Mesenchymal stem cell (in vitro differentiated cells and primary cell): ENCODE results near the gene INHBC.

Source experiments
- DNase-seq: peaks from one replicate; pipeline ENCODE4 v3.0.0-alpha.2; 2013
- H2AFZ ChIP-seq: one replicate; pipeline ENCODE4 v1.6.1; 2013; ENCODE audit warnings: low read depth, mild to moderate bottlenecking, control low read depth, inconsistent platforms, low read length, moderate library complexity
- H2AK5ac ChIP-seq: 2 replicates; pipeline ENCODE4 v1.6.1; 2013; ENCODE audit warnings: low read length, moderate library complexity, mild to moderate bottlenecking, inconsistent platforms; ENCODE audit not compliant: severe bottlenecking
- H2BK120ac ChIP-seq: one replicate; pipeline ENCODE4 v1.6.1; 2013; ENCODE audit warnings: low read depth, mild to moderate bottlenecking, inconsistent platforms, low read length, moderate library complexity
- H2BK12ac ChIP-seq, 2 experiments: one replicate each; pipeline ENCODE4 v1.6.1; 2013; ENCODE audit warnings: inconsistent platforms in 2 of 2, low read length in 2 of 2, mild to moderate bottlenecking in 2 of 2, moderate library complexity in 2 of 2, control low read depth in 1 of 2
- H2BK15ac ChIP-seq: one replicate; pipeline ENCODE4 v1.6.1; 2013; ENCODE audit warnings: mild to moderate bottlenecking, low read depth, inconsistent platforms; ENCODE audit not compliant: poor library complexity, severe bottlenecking
- H2BK5ac ChIP-seq: 2 replicates; pipeline ENCODE4 v1.6.1; 2013; ENCODE audit warnings: low read depth, mild to moderate bottlenecking, low read length, control low read depth, inconsistent platforms; ENCODE audit not compliant: poor library complexity, severe bottlenecking
- H3K14ac ChIP-seq, 2 experiments: one replicate each; pipeline ENCODE4 v1.6.1; 2013; ENCODE audit warnings: inconsistent platforms in 2 of 2, low read length in 2 of 2, control low read depth in 1 of 2, mild to moderate bottlenecking in 1 of 2, moderate library complexity in 1 of 2
- H3K18ac ChIP-seq, 2 experiments: one replicate each; pipeline ENCODE4 v1.6.1; 2013; ENCODE audit warnings: inconsistent platforms in 2 of 2, low read length in 2 of 2, control low read depth in 1 of 2, low read depth in 1 of 2, mild to moderate bottlenecking in 1 of 2
- H3K23ac ChIP-seq, 2 experiments: one replicate each; pipeline ENCODE4 v1.6.1; 2013; ENCODE audit warnings: inconsistent platforms in 2 of 2, low read length in 2 of 2, mild to moderate bottlenecking in 2 of 2, moderate library complexity in 2 of 2, control low read depth in 1 of 2
- H3K27ac ChIP-seq: 2 replicates; pipeline ENCODE4 v1.5.1; 2013; ENCODE audit warnings: mild to moderate bottlenecking, moderate library complexity, low read length, control low read depth, inconsistent platforms; ENCODE audit not compliant: poor library complexity, severe bottlenecking
- H3K27me3 ChIP-seq, 2 experiments: 2 replicates each; pipeline versions ENCODE4 v1.6.1 to v1.7.0; 2013; ENCODE audit warnings: low read length in 2 of 2, mild to moderate bottlenecking in 2 of 2, moderate library complexity in 2 of 2, control low read depth in 1 of 2, inconsistent platforms in 1 of 2; ENCODE audit not compliant: control insufficient read depth in 1 of 2, insufficient read depth in 1 of 2
- H3K36me3 ChIP-seq, 2 experiments: 2 replicates each; pipeline versions ENCODE4 v1.6.1 to v1.7.0; 2013; ENCODE audit warnings: low read length in 2 of 2, control low read depth in 1 of 2, inconsistent platforms in 1 of 2, low read depth in 1 of 2, mild to moderate bottlenecking in 1 of 2; ENCODE audit not compliant: insufficient read depth in 2 of 2, control insufficient read depth in 1 of 2
- H3K4ac ChIP-seq, 2 experiments: one replicate each; pipeline ENCODE4 v1.6.1; 2013; ENCODE audit warnings: inconsistent platforms in 2 of 2, low read length in 2 of 2, mild to moderate bottlenecking in 2 of 2, moderate library complexity in 2 of 2, control low read depth in 1 of 2, low read depth in 1 of 2
- H3K4me1 ChIP-seq: 2 replicates; pipeline ENCODE4 v1.6.1; 2013; ENCODE audit warnings: low read depth, low read length, control low read depth; ENCODE audit not compliant: control insufficient read depth, insufficient read depth
- H3K4me2 ChIP-seq: 2 replicates; pipeline ENCODE4 v1.6.1; 2013; ENCODE audit warnings: low read length, mild to moderate bottlenecking, inconsistent platforms; ENCODE audit not compliant: poor library complexity, severe bottlenecking
- H3K4me3 ChIP-seq, 2 experiments: 2 replicates each; pipeline versions ENCODE4 v1.5.1 to v1.7.0; 2013; ENCODE audit warnings: low read length in 2 of 2, mild to moderate bottlenecking in 2 of 2, control low read depth in 1 of 2, low read depth in 1 of 2; ENCODE audit not compliant: insufficient read depth in 1 of 2
- H3K79me1 ChIP-seq: replicated peaks from 2 replicates; pipeline ENCODE4 v1.6.1; 2013; ENCODE audit warnings: mild to moderate bottlenecking, control low read depth, low read length, inconsistent platforms; ENCODE audit not compliant: poor library complexity, severe bottlenecking
- H3K9ac ChIP-seq: 2 replicates; pipeline ENCODE4 v1.7.0; 2013; ENCODE audit warnings: mild to moderate bottlenecking, low read length, moderate library complexity
- H3K9me3 ChIP-seq: 2 replicates; pipeline ENCODE4 v1.7.0; 2013; ENCODE audit warnings: mild to moderate bottlenecking, low read length; ENCODE audit not compliant: control insufficient read depth
- H4K8ac ChIP-seq: one replicate; pipeline ENCODE4 v1.6.1; 2013; ENCODE audit warnings: inconsistent platforms, mild to moderate bottlenecking, low read length, moderate library complexity
- H4K91ac ChIP-seq: one replicate; pipeline ENCODE4 v1.6.1; 2013; ENCODE audit warnings: mild to moderate bottlenecking, low read length, inconsistent platforms
- WGBS: methylation state at CpG from one replicate; pipeline ENCODE4 v1.1.7; 2013; ENCODE audit warnings: mixed read lengths; 5-methylcytosine and 5-hydroxymethylcytosine counted together

The INHBC gene

DNA sequence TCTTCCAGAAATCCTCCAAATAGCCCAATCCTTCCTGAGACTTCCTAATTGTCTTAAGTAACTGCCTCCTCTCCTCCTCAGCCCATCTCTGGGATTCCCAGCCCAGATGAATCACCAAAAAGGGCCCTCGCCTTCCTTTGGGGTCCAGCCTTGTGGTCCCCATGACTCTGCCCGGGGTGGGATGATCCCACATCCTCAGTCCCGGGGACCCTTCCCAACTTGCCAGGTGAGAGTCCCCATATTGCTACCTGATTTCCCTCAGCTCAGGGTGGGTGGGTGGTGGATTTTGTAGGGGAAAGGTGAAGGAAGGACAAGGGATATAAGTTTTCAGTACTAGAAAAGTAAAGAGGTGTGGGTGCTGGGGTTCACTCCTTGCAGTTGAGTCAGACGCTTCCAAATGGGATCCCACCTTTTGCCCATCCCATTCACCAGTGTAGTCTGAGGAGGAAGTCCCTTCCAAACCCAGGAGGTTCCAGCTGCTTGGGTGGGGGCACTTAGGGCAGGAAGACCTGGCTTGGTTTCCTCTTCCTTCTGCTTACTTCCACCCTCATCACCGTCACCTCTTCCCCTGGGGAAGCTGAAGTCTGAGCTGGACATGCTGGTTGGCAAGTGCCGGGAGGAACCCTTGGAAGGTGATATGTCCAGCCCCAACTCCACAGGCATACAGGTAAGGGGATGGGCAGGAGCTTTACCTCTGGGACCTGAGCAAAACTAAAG is 30.6 kb downstream of the INHBC start:
- H3K9me3 ChIP-seq, result no peaks in the 10 kb centered on the region
- peaks cover 10% of the 10 kb centered on the region for H3K4me1 ChIP-seq
- no peak overlapping the region for H2BK12ac ChIP-seq
- no peak overlapping the region for H3K14ac ChIP-seq
- no peak overlapping the region for H3K27ac ChIP-seq
- no peak overlapping the region for H2BK5ac ChIP-seq
- H3K4me2 ChIP-seq, result no peak overlapping the region
- H3K36me3 ChIP-seq, result no peaks in the 10 kb centered on the region
- no peak overlapping the region for H2AFZ ChIP-seq
- no peak overlapping the region for H2AK5ac ChIP-seq
- no peak overlapping the region for H4K91ac ChIP-seq
- DNase-seq, result no peak
- peaks cover 2% of the 10 kb centered on the region for H3K79me1 ChIP-seq
- no peak overlapping the region for H2BK120ac ChIP-seq
- no peak overlapping the region for H4K8ac ChIP-seq
- no peak overlapping the region for H3K18ac ChIP-seq
- no peak overlapping the region for H3K9ac ChIP-seq
- no peak overlapping the region for H3K23ac ChIP-seq
- H3K4me3 ChIP-seq, result no peak overlapping the region
- no peak overlapping the region for H3K4ac ChIP-seq
- WGBS, result 92% methylated on average over 6 of the region's 6 CpGs
- peaks cover 43 to 76% of the 10 kb centered on the region in 2 experiments for H3K27me3 ChIP-seq
- H2BK15ac ChIP-seq, result no peak overlapping the region

DNA sequence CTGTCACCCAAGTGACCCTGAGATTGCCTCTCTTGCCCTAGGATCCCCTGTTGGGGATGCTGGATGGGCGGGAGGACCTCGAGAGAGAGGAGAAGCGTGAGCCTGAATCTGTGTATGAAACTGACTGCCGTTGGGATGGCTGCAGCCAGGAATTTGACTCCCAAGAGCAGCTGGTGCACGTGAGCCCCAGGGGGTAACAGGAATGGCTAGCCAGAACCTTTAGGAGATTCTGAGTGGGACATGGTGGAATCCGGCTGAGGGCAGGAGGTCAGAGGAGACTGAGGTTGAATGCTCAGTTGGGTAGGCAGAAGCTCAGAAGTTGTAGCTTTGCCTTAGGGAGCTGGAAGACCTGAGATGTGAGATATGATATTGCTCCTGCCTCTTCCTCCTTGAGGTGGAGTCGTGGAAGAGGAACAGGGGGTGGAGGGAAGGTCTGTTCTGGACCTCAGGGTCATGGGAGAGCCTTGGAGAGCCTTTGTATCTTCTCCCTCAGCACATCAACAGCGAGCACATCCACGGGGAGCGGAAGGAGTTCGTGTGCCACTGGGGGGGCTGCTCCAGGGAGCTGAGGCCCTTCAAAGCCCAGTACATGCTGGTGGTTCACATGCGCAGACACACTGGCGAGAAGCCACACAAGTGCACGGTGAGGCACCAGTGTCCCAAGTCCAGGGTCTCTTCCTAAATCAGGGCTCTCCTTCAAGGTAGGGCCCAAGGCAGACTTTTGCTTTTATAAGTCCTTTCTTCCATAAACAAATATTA is 31.3 kb downstream of the INHBC start:
- H3K79me1 ChIP-seq, result peaks cover 2% of the 10 kb centered on the region
- H3K27ac ChIP-seq, result no peak overlapping the region
- H3K27me3 ChIP-seq, result peaks cover 51 to 76% of the 10 kb centered on the region in 2 experiments
- H3K36me3 ChIP-seq, result no peaks in the 10 kb centered on the region
- no peak overlapping the region for H3K9ac ChIP-seq
- no peaks in the 10 kb centered on the region for H3K9me3 ChIP-seq
- H2AK5ac ChIP-seq, result no peak overlapping the region
- no peak overlapping the region for H3K4me2 ChIP-seq
- no peak for DNase-seq
- H2BK5ac ChIP-seq, result no peak overlapping the region
- H3K4ac ChIP-seq, result no peak overlapping the region
- H4K91ac ChIP-seq, result no peak overlapping the region
- H4K8ac ChIP-seq, result no peak overlapping the region
- H2BK120ac ChIP-seq, result no peak overlapping the region
- H2BK12ac ChIP-seq, result no peak overlapping the region
- peaks cover 3% of the 10 kb centered on the region for H3K4me1 ChIP-seq
- peak overlapping the region; percentile 8 for H2AFZ ChIP-seq
- no peak overlapping the region for H3K18ac ChIP-seq
- no peak overlapping the region for H3K4me3 ChIP-seq
- 90% methylated on average over 13 of the region's 14 CpGs for WGBS
- H3K23ac ChIP-seq, result peak overlapping the region in 1 of 2 experiments; percentile 60
- no peak overlapping the region for H3K14ac ChIP-seq
- H2BK15ac ChIP-seq, result no peak overlapping the region

DNA sequence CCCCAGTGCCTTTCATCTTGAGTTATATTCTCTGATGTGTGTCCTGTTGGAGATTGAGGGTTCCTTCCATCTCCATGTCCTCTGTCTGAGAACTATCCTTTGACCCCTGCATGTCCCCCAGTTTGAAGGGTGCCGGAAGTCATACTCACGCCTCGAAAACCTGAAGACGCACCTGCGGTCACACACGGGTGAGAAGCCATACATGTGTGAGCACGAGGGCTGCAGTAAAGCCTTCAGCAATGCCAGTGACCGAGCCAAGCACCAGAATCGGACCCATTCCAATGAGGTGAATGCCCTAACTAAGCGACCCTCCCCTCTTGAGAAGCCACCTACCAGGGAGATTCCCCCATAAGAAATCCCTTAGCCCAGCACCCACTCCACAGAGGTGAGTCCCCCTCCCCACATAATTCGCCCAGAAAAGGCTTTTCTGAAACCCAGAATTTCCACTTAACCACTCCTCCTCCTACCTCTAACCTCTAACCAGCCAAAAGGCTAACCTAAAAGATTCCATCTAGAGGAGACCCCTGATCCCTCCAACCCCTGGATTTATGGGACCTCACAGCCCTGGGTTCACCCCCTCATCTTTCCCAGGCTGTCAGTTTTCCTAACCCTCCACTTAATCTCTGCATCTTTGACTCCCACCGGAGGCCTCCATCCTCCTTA is 32.8 kb downstream of the INHBC start:
- no peak overlapping the region for H4K8ac ChIP-seq
- H3K14ac ChIP-seq, result no peak overlapping the region
- no peak overlapping the region for H3K9ac ChIP-seq
- H3K4me3 ChIP-seq, result no peak overlapping the region
- no peak overlapping the region for H3K4ac ChIP-seq
- no peak overlapping the region for H2BK120ac ChIP-seq
- no peak overlapping the region for H2AK5ac ChIP-seq
- no peak overlapping the region for H3K4me2 ChIP-seq
- H2BK15ac ChIP-seq, result no peak overlapping the region
- no peak overlapping the region for H2BK5ac ChIP-seq
- WGBS, result 86% methylated on average over 12 of the region's 12 CpGs
- no peaks in the 10 kb centered on the region for H3K9me3 ChIP-seq
- peaks cover 64 to 85% of the 10 kb centered on the region in 2 experiments for H3K27me3 ChIP-seq
- no peaks in the 10 kb centered on the region for H3K79me1 ChIP-seq
- H2BK12ac ChIP-seq, result no peak overlapping the region
- H2AFZ ChIP-seq, result no peak overlapping the region
- no peak overlapping the region for H3K27ac ChIP-seq
- no peak for DNase-seq
- no peak overlapping the region for H3K18ac ChIP-seq
- H3K36me3 ChIP-seq, result no peaks in the 10 kb centered on the region
- no peak overlapping the region for H4K91ac ChIP-seq
- H3K4me1 ChIP-seq, result no peaks in the 10 kb centered on the region
- H3K23ac ChIP-seq, result no peak overlapping the region

DNA sequence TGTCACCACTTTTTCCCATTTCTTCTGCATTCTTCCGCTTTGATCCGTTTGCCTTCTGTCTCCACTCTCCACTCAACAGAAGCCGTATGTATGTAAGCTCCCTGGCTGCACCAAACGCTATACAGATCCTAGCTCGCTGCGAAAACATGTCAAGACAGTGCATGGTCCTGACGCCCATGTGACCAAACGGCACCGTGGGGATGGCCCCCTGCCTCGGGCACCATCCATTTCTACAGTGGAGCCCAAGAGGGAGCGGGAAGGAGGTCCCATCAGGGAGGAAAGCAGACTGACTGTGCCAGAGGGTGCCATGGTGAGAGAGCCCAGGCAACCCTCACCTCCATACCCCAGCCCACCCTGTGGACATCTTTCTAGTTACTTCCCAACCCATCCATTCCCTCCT is 33.3 kb downstream of the INHBC start:
- no peaks in the 10 kb centered on the region for H3K79me1 ChIP-seq
- H3K4me2 ChIP-seq, result no peak overlapping the region
- no peaks in the 10 kb centered on the region for H3K9me3 ChIP-seq
- H2BK120ac ChIP-seq, result no peak overlapping the region
- H3K27ac ChIP-seq, result no peak overlapping the region
- no peak overlapping the region for H3K4me3 ChIP-seq
- H3K23ac ChIP-seq, result no peak overlapping the region
- peaks cover 70 to 91% of the 10 kb centered on the region in 2 experiments for H3K27me3 ChIP-seq
- no peak overlapping the region for H3K14ac ChIP-seq
- H3K9ac ChIP-seq, result no peak overlapping the region
- H4K8ac ChIP-seq, result no peak overlapping the region
- no peak overlapping the region for H4K91ac ChIP-seq
- H3K4me1 ChIP-seq, result no peaks in the 10 kb centered on the region
- no peak for DNase-seq
- no peak overlapping the region for H2BK12ac ChIP-seq
- no peak overlapping the region for H2AK5ac ChIP-seq
- H3K4ac ChIP-seq, result no peak overlapping the region
- no peak overlapping the region for H2BK15ac ChIP-seq
- H2AFZ ChIP-seq, result no peak overlapping the region
- no peaks in the 10 kb centered on the region for H3K36me3 ChIP-seq
- H3K18ac ChIP-seq, result no peak overlapping the region
- WGBS, result 86% methylated on average over 11 of the region's 11 CpGs
- H2BK5ac ChIP-seq, result no peak overlapping the region
